ENCODE measurements around the gene P2RY6. TPM values are rescaled to one million over a fixed set of nuclear protein-coding genes. Genes with fewer than 3 reads are reported as not detected.

P2RY6 gene
- total RNA-seq, 1 experiment from 2014 or later: 0.15 TPM

GRCh38 chr11:73225851-73226250 lies 46.3 kb upstream of the P2RY6 start:
- Histone ChIP-seq H3K4me2 (ENCODE audit: low read length) (no peak overlapping the region), H3K27ac (ENCODE audit: low read depth, low read length) (no peak overlapping the region), H3K9ac (ENCODE audit: low read length) (no peak overlapping the region), H3K4me1 (ENCODE audit: control insufficient read depth in 1 of 2, insufficient read depth in 2 of 2, low read length in 2 of 2) (peaks cover 25 to 34% of the 10 kb centered on the region in 2 experiments), H3K27me3 (ENCODE audit: insufficient read depth, low read length) (no peaks in the 10 kb centered on the region), H3K9me3 (ENCODE audit: control insufficient read depth in 1 of 2, insufficient read depth in 1 of 2, low read depth in 1 of 2, low read length in 2 of 2) (no peaks in the 10 kb centered on the region), H4K20me1 (ENCODE audit: insufficient read depth) (no peaks in the 10 kb centered on the region), H3K36me3 (ENCODE audit: control insufficient read depth in 1 of 2, insufficient read depth in 2 of 2, low read length in 2 of 2) (no peaks in the 10 kb centered on the region), H3K9me2 (ENCODE audit: insufficient read depth) (no peaks in the 10 kb centered on the region), H2AFZ (ENCODE audit: low read depth, low read length, poor library complexity, severe bottlenecking) (no peak overlapping the region), H3K4me3 (replicated peaks in 1 of 2; ENCODE audit: low read depth in 1 of 2, low read length in 2 of 2) (no peak overlapping the region), H3K79me2 (ENCODE audit: insufficient read depth, low read length) (no peaks in the 10 kb centered on the region)
- POLR2A ChIA-PET: no interaction called here
- intact Hi-C loops (cut with micrococcal nuclease): no loop called here
- ATAC-seq: no peak
- CTCF ChIA-PET: interaction anchor here (1.6 kb wide), 1 partner anchor 11 kb away, joined by 7 read pairs; no protein-coding TSS in a partner anchor
- TF ChIP-seq POLR2AphosphoS5 (IDR thresholded peaks at IDR 0.05; ENCODE audit: low read depth, low read length): no peak
- TF ChIP-seq, protein P1, sequence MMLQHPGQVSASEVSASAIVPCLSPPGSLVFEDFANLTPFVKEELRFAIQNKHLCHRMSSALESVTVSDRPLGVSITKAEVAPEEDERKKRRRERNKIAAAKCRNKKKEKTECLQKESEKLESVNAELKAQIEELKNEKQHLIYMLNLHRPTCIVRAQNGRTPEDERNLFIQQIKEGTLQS (IDR thresholded peaks at IDR 0.05): no peak
- RAD21 ChIA-PET (ENCODE audit: low non-redundant PET in 1 of 2, low total read pairs in 2 of 2, uncharacterized antibody in 2 of 2, unreplicated experiment in 2 of 2): no interaction called here
- DNase-seq (ENCODE audit: low read depth, low spot score): no peak
- BruUV-seq (replicated peaks): no TSS peak

DNA sequence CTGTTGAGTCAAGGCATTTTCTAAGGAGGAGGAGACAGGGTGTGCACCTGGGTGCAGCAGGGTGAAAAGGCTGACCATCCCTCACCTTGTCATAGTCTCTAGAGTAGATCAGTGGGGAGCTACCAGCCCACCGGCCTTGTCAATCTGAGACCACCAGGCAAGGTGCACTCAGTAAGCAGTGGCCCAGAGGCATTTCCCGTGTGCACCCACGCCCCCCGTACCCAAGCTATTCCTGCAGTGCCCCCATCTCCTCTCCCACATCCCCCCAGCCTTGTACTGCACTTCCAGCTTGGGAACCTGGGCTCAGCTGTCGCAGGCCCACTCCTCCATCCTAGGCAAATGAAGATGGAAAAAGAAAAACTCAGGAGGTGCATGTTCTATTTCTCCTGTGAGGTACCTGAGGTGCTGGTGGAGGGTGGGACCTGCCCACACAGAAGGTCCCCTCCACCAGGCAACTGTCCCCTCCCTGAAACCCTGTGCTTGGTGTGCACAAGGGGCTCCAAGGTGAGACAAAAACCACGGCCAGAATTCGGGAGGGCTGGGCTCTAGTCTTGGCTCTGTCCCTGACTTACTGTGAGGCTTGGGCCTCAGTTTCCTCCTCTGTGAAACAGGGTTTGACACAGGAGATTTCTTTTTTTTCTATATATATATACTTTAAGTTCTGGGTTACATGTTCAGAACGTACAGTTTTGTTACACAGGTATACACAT lies 45.7 kb upstream of the P2RY6 start:
- H3K9ac ChIP-seq (ENCODE audit: low read length): no peak overlapping the region
- no peaks in the 10 kb centered on the region for H3K79me2 ChIP-seq (ENCODE audit: insufficient read depth, low read length)
- H3K4me1 ChIP-seq (ENCODE audit: control insufficient read depth in 1 of 2, insufficient read depth in 2 of 2, low read length in 2 of 2): peaks cover 25 to 34% of the 10 kb centered on the region in 2 experiments
- ChIA-PET CTCF (interaction anchor here (1.8 kb wide), 1 partner anchor 10 kb away, joined by 7 read pairs; no protein-coding TSS in a partner anchor), RAD21 (ENCODE audit: low non-redundant PET in 1 of 2, low total read pairs in 2 of 2, uncharacterized antibody in 2 of 2, unreplicated experiment in 2 of 2) (no interaction called here), POLR2A (no interaction called here)
- H3K9me2 ChIP-seq (ENCODE audit: insufficient read depth): no peaks in the 10 kb centered on the region
- H3K27ac ChIP-seq (ENCODE audit: low read depth, low read length): no peak overlapping the region
- ATAC-seq (no peak), DNase-seq (ENCODE audit: low read depth, low spot score) (no peak)
- H3K27me3 ChIP-seq (ENCODE audit: insufficient read depth, low read length): no peaks in the 10 kb centered on the region
- H4K20me1 ChIP-seq (ENCODE audit: insufficient read depth): no peaks in the 10 kb centered on the region
- H3K4me2 ChIP-seq (ENCODE audit: low read length): no peak overlapping the region
- BruUV-seq (replicated peaks): no TSS peak
- H3K4me3 ChIP-seq (replicated peaks in 1 of 2; ENCODE audit: low read depth in 1 of 2, low read length in 2 of 2): no peak overlapping the region
- no peaks in the 10 kb centered on the region for H3K9me3 ChIP-seq (ENCODE audit: control insufficient read depth in 1 of 2, insufficient read depth in 1 of 2, low read depth in 1 of 2, low read length in 2 of 2)
- no peak overlapping the region for H2AFZ ChIP-seq (ENCODE audit: low read depth, low read length, poor library complexity, severe bottlenecking)
- intact Hi-C loops (cut with micrococcal nuclease): no loop called here
- no peaks in the 10 kb centered on the region for H3K36me3 ChIP-seq (ENCODE audit: control insufficient read depth in 1 of 2, insufficient read depth in 2 of 2, low read length in 2 of 2)
- TF ChIP-seq POLR2AphosphoS5 (IDR thresholded peaks at IDR 0.05; ENCODE audit: low read depth, low read length): no peak
- TF ChIP-seq ELF1 (IDR thresholded peaks at IDR 0.05; ENCODE audit: borderline replicate concordance, low read depth): no peak
- TF ChIP-seq SP1 (IDR thresholded peaks at IDR 0.05; ENCODE audit: low read depth): no peak
- TF ChIP-seq, protein P2, sequence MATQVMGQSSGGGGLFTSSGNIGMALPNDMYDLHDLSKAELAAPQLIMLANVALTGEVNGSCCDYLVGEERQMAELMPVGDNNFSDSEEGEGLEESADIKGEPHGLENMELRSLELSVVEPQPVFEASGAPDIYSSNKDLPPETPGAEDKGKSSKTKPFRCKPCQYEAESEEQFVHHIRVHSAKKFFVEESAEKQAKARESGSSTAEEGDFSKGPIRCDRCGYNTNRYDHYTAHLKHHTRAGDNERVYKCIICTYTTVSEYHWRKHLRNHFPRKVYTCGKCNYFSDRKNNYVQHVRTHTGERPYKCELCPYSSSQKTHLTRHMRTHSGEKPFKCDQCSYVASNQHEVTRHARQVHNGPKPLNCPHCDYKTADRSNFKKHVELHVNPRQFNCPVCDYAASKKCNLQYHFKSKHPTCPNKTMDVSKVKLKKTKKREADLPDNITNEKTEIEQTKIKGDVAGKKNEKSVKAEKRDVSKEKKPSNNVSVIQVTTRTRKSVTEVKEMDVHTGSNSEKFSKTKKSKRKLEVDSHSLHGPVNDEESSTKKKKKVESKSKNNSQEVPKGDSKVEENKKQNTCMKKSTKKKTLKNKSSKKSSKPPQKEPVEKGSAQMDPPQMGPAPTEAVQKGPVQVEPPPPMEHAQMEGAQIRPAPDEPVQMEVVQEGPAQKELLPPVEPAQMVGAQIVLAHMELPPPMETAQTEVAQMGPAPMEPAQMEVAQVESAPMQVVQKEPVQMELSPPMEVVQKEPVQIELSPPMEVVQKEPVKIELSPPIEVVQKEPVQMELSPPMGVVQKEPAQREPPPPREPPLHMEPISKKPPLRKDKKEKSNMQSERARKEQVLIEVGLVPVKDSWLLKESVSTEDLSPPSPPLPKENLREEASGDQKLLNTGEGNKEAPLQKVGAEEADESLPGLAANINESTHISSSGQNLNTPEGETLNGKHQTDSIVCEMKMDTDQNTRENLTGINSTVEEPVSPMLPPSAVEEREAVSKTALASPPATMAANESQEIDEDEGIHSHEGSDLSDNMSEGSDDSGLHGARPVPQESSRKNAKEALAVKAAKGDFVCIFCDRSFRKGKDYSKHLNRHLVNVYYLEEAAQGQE (IDR thresholded peaks at IDR 0.05; ENCODE audit: low read depth): no peak
- TF ChIP-seq, protein P1 (IDR thresholded peaks at IDR 0.05): no peak
- TF ChIP-seq CEBPB (IDR thresholded peaks at IDR 0.05; ENCODE audit: low read depth): no peak
- TF ChIP-seq POLR2A (IDR thresholded peaks at IDR 0.05; ENCODE audit: borderline replicate concordance, extremely low read depth, insufficient read depth, insufficient read length): no peak
- TF ChIP-seq YY1 (IDR thresholded peaks at IDR 0.05; ENCODE audit: extremely low read depth, insufficient replicate concordance, low read depth, low read length): no peak
- TF ChIP-seq SIN3A (IDR thresholded peaks at IDR 0.05; ENCODE audit: low read depth): no peak
- TF ChIP-seq CTCF (IDR thresholded peaks at IDR 0.05 in 2 of 3, conservative IDR thresholded peaks at IDR 0.05 in 1 of 3; ENCODE audit: borderline replicate concordance in 1 of 3, insufficient read depth in 1 of 3, low read depth in 2 of 3, low read length in 2 of 3): no peak
- TF ChIP-seq, protein P3, sequence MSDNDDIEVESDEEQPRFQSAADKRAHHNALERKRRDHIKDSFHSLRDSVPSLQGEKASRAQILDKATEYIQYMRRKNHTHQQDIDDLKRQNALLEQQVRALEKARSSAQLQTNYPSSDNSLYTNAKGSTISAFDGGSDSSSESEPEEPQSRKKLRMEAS (IDR thresholded peaks at IDR 0.05): no peak
- no peak for TF ChIP-seq JUND (IDR thresholded peaks at IDR 0.05)
- TF ChIP-seq ZFX (IDR thresholded peaks at IDR 0.05): no peak

Measured in HCT116 (cell line).